Measurements from ENCODE around the gene FRAS1.

Gene FRAS1

DNA sequence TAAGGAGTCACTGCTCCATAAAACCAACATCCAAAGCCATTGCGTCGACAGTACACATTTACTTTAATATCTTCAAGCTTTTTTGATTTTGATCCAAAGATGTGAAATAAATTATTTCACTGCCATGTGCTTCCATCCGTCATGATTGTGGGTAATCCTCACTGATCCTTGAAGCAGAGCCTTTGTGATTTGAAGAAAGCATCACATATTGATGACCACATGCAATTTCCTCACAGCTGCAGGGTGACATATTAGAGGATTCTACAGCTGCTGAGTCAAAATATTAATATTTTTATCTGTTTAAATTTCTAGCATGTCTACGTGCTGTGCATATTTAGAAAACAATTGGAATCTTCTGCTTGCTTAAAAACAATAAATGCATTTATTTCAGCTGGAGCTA is 297.7 kb downstream of the FRAS1 start:
- no peak for TF ChIP-seq FOXP2 (optimal IDR thresholded peaks at IDR 0.05; ENCODE audit: control extremely low read depth, extremely low read length, insufficient read depth)
- no peak for TF ChIP-seq POLR2AphosphoS5 (IDR thresholded peaks at IDR 0.05; ENCODE audit: borderline replicate concordance, low read depth, low read length)
- TF ChIP-seq EZH2 (IDR thresholded peaks at IDR 0.05): no peak
- no peak overlapping the region for H3K27ac ChIP-seq
- H3K9me3 ChIP-seq (ENCODE audit: low read depth, low read length): no peaks in the 10 kb centered on the region
- H3K36me3 ChIP-seq (ENCODE audit: insufficient read depth, low read length): no peaks in the 10 kb centered on the region
- H3K9ac ChIP-seq (ENCODE audit: insufficient read length): no peak overlapping the region
- DNase-seq (ENCODE audit: low read depth, low spot score): no peak
- no peak overlapping the region for H3K4me3 ChIP-seq

DNA sequence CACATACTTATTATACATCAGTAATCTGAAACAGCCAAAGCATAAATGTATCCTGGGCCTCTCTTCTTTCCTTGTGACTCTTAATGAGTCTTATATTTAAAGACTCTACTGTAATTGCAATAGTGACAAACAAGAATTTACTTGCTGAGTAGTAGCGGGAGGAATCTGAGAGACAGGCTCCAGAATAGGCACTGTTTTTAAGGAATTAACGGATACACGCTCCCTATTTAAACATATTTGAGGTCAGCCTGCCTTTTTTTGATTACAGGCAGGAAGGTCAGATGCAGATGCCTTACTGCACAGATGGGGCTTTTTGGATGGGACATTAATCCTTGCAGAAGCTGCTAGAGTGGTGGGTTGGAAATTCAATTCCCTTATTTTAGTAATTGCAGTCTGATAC is 298.2 kb downstream of the FRAS1 start:
- H3K9ac ChIP-seq (ENCODE audit: insufficient read length): no peak overlapping the region
- TF ChIP-seq FOXP2 (optimal IDR thresholded peaks at IDR 0.05; ENCODE audit: control extremely low read depth, extremely low read length, insufficient read depth) (no peak), POLR2AphosphoS5 (IDR thresholded peaks at IDR 0.05; ENCODE audit: borderline replicate concordance, low read depth, low read length) (no peak), EZH2 (IDR thresholded peaks at IDR 0.05) (no peak)

DNA sequence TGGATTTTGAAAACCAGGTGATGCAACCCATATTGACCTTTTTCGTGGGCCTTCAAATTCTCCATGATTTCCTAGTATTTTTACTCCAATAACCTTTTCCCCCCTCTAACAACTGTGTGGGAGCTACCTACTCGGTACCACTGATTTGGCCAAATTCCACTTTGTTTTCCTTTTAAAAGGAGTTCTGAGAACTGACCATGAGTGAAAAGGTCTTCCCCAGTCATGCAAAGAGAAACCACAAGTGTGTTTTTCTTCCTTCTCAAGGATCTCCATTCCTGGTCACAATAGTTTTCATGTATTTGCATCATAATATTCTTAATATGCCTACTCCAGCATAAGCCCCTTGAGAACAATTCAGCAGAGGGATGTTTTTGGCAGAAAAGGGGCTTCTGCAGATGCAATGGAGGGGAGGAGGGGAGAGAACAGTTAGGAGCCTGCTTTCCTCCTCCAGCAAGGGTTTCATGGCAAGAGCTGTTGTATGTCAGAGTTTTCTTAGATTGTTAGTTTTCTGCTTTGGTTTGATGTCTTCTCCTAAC is 299.2 kb downstream of the FRAS1 start:
- no peak overlapping the region for H3K9ac ChIP-seq (ENCODE audit: insufficient read length)
- TF ChIP-seq EZH2 (IDR thresholded peaks at IDR 0.05): no peak
- TF ChIP-seq POLR2AphosphoS5 (IDR thresholded peaks at IDR 0.05; ENCODE audit: borderline replicate concordance, low read depth, low read length): no peak
- TF ChIP-seq FOXP2 (optimal IDR thresholded peaks at IDR 0.05; ENCODE audit: control extremely low read depth, extremely low read length, insufficient read depth): no peak
- no peaks in the 10 kb centered on the region for H3K9me3 ChIP-seq (ENCODE audit: low read depth, low read length)
- no peak overlapping the region for H3K4me3 ChIP-seq
- H3K27ac ChIP-seq: no peak overlapping the region
- no peaks in the 10 kb centered on the region for H3K36me3 ChIP-seq (ENCODE audit: insufficient read depth, low read length)
- no peak for DNase-seq (ENCODE audit: low read depth, low spot score)

More for the DNA sequence above, 298.2 kb downstream of the FRAS1 start:
- Histone ChIP-seq H3K4me3 (no peak overlapping the region), H3K36me3 (ENCODE audit: insufficient read depth, low read length) (no peaks in the 10 kb centered on the region), H3K27ac (no peak overlapping the region), H3K9me3 (ENCODE audit: low read depth, low read length) (no peaks in the 10 kb centered on the region)
- no peak for DNase-seq (ENCODE audit: low read depth, low spot score)

DNA sequence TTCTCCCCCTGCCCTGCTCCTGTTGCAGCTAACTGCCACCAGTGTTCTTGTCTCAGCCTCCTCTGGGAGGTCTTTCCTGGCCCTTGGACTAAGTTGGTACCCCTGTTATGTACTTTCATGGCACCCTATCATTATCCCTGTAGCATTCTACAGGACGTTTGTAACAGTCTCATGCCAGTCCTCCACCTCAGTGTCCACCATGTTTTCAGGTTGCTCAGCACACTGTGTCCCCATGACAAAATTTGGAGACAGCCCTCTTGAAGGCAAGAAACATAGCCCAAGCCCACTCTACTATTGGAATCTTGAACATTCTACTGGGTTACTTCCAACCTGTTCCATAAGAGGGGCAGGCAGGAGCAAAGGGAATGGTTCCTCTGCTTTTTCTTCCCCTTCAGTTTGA is 300.0 kb downstream of the FRAS1 start:
- no peaks in the 10 kb centered on the region for H3K9me3 ChIP-seq (ENCODE audit: low read depth, low read length)
- TF ChIP-seq EZH2 (IDR thresholded peaks at IDR 0.05) (no peak), FOXP2 (optimal IDR thresholded peaks at IDR 0.05; ENCODE audit: control extremely low read depth, extremely low read length, insufficient read depth) (no peak), POLR2AphosphoS5 (IDR thresholded peaks at IDR 0.05; ENCODE audit: borderline replicate concordance, low read depth, low read length) (no peak)
- no peak overlapping the region for H3K27ac ChIP-seq
- H3K9ac ChIP-seq (ENCODE audit: insufficient read length): no peak overlapping the region
- H3K36me3 ChIP-seq (ENCODE audit: insufficient read depth, low read length): no peaks in the 10 kb centered on the region
- no peak overlapping the region for H3K4me3 ChIP-seq
- no peak for DNase-seq (ENCODE audit: low read depth, low spot score)

DNA sequence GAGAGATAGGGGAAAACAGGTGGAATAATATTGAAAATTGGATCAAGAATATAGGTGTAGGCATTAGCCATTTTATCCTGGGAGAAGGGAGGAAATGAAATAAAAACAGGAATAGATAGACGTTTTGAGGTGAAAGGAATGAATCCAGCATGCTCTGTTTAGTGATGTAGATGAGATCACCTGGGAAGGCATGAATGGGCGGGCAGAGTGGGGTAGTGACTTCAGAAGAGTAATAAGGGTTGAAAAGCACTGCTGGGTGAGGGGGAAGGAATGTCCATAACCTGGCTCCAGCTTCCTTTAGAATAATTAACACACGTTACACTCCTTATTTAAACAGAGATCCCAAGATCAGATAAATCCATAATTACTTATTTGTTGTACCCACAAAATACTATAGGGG is 303.3 kb downstream of the FRAS1 start:
- Histone ChIP-seq H3K27ac (no peak overlapping the region), H3K4me3 (no peak overlapping the region), H3K36me3 (ENCODE audit: insufficient read depth, low read length) (no peaks in the 10 kb centered on the region), H3K9ac (ENCODE audit: insufficient read length) (no peak overlapping the region), H3K9me3 (ENCODE audit: low read depth, low read length) (no peaks in the 10 kb centered on the region)
- DNase-seq (ENCODE audit: low read depth, low spot score): no peak
- no peak for TF ChIP-seq EZH2 (IDR thresholded peaks at IDR 0.05)

DNA sequence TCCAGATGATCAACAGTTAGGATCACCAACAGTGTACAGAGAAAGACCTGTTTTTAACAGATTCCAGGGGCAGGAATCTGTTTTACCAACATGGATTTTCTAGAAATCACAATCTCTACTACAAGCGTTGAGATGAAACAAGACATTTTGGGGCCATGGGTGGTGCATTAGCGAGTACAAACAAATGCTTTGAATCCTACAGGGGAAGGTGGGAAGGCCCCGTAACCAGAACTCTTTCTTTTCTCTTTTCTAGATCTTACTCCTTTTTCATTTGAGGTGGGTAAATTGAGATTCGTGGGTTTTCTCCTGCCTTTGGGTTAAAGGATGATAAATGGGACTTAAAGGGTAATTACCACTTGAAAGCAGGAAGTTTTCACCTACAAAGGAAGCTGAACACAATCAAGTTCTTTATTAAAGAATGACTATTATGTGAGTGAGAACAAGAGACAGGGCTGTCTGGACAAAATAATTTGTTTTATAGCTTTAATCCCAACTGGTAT is 304.5 kb downstream of the FRAS1 start:
- Histone ChIP-seq H3K9me3 (ENCODE audit: low read depth, low read length) (no peaks in the 10 kb centered on the region), H3K9ac (ENCODE audit: insufficient read length) (no peak overlapping the region), H3K4me3 (no peak overlapping the region), H3K27ac (no peak overlapping the region), H3K36me3 (ENCODE audit: insufficient read depth, low read length) (no peaks in the 10 kb centered on the region)
- TF ChIP-seq EZH2 (IDR thresholded peaks at IDR 0.05) (no peak), FOXP2 (optimal IDR thresholded peaks at IDR 0.05; ENCODE audit: control extremely low read depth, extremely low read length, insufficient read depth) (no peak), POLR2AphosphoS5 (IDR thresholded peaks at IDR 0.05; ENCODE audit: borderline replicate concordance, low read depth, low read length) (no peak)
- no peak for DNase-seq (ENCODE audit: low read depth, low spot score)

DNA sequence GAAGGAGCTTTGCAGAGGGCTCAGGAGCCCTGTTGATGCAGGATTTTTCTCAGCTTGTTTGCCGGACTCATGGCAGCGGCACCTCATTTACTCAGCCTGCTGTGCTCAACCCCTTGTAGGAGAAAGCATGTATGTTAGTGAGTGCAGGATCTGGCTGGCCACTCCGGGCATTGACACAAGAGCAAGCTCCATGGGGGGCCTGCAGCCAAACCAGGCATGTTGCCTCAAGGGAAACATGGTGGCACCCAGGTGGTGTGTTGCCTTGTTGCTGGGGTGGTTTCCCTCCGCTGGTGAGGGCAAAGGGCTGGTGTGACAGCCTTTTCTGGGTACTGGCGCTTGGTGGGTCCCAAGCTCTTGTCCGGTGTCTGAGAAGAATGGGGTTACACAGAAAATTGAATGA is 305.2 kb downstream of the FRAS1 start:
- no peak overlapping the region for H3K27ac ChIP-seq
- no peaks in the 10 kb centered on the region for H3K9me3 ChIP-seq (ENCODE audit: low read depth, low read length)
- no peak for TF ChIP-seq FOXP2 (optimal IDR thresholded peaks at IDR 0.05; ENCODE audit: control extremely low read depth, extremely low read length, insufficient read depth)
- no peak for TF ChIP-seq POLR2AphosphoS5 (IDR thresholded peaks at IDR 0.05; ENCODE audit: borderline replicate concordance, low read depth, low read length)
- no peak for TF ChIP-seq EZH2 (IDR thresholded peaks at IDR 0.05)
- no peaks in the 10 kb centered on the region for H3K36me3 ChIP-seq (ENCODE audit: insufficient read depth, low read length)
- no peak for DNase-seq (ENCODE audit: low read depth, low spot score)
- no peak overlapping the region for H3K4me3 ChIP-seq
- no peak overlapping the region for H3K9ac ChIP-seq (ENCODE audit: insufficient read length)

DNA sequence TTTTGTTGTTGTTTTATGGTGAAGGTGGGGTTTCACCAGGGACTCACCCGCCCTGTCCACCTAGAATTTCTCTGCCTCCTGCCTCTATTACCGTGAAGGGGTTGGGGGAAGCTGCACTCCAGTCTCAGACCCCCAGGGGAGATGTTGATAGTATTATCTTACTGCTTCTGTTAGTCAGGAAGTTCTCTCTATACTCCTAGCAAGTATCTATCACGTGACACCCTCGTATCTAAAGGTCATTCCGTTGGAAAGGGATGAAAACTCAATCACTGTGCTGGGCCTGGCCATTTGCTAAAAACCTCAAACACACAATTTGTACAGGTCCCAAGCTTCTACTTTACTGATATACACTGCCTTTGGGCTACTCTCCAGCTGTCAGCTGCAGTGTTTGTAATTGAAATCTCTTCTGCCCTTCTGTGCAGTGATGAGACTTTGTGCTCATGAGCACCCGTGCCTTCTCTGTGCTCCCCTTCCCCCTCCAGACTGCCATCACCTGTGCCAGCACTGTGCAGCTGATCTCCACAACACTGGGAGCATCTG is 306.0 kb downstream of the FRAS1 start:
- TF ChIP-seq POLR2AphosphoS5 (IDR thresholded peaks at IDR 0.05; ENCODE audit: borderline replicate concordance, low read depth, low read length): no peak
- no peak for TF ChIP-seq EZH2 (IDR thresholded peaks at IDR 0.05)
- no peak for TF ChIP-seq FOXP2 (optimal IDR thresholded peaks at IDR 0.05; ENCODE audit: control extremely low read depth, extremely low read length, insufficient read depth)
- Histone ChIP-seq H3K36me3 (ENCODE audit: insufficient read depth, low read length) (no peaks in the 10 kb centered on the region), H3K27ac (no peak overlapping the region), H3K9me3 (ENCODE audit: low read depth, low read length) (no peaks in the 10 kb centered on the region), H3K4me3 (no peak overlapping the region), H3K9ac (ENCODE audit: insufficient read length) (no peak overlapping the region)
- DNase-seq (ENCODE audit: low read depth, low spot score): no peak

DNA sequence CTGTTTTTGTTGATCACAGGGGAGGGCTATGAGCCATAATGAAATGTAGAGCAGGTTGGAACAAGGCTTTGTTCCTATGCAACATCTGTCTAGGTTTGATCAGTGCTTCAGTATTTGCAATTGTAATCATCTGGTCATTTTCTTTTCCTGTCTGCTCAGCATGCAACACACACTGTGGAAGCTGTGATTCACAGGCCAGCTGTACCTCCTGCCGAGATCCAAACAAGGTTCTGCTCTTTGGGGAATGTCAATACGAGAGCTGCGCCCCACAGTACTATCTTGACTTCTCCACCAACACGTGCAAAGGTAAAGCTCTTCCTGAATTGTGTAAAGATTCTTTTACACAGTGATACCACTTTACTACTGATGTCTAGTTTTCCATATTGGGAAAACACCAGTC is 312.6 kb downstream of the FRAS1 start:
- no peak overlapping the region for H3K4me3 ChIP-seq
- DNase-seq (ENCODE audit: low read depth, low spot score): no peak
- H3K9me3 ChIP-seq (ENCODE audit: low read depth, low read length): no peaks in the 10 kb centered on the region
- TF ChIP-seq POLR2AphosphoS5 (IDR thresholded peaks at IDR 0.05; ENCODE audit: borderline replicate concordance, low read depth, low read length): no peak
- no peak for TF ChIP-seq FOXP2 (optimal IDR thresholded peaks at IDR 0.05; ENCODE audit: control extremely low read depth, extremely low read length, insufficient read depth)
- no peak for TF ChIP-seq EZH2 (IDR thresholded peaks at IDR 0.05)
- H3K27ac ChIP-seq: no peak overlapping the region
- no peak overlapping the region for H3K9ac ChIP-seq (ENCODE audit: insufficient read length)
- no peaks in the 10 kb centered on the region for H3K36me3 ChIP-seq (ENCODE audit: insufficient read depth, low read length)
